Measurements from ENCODE around the gene PPM1H.
"Not testable (repeated sequence)": the region's sequence is repeated elsewhere in the genome, so short reads cannot be mapped to it uniquely, and the experiment has no call there.

PPM1H gene

GRCh38 chr12:62903151-62903550, 31.8 kb downstream of the PPM1H start:
- no peak for DNase-seq

DNA sequence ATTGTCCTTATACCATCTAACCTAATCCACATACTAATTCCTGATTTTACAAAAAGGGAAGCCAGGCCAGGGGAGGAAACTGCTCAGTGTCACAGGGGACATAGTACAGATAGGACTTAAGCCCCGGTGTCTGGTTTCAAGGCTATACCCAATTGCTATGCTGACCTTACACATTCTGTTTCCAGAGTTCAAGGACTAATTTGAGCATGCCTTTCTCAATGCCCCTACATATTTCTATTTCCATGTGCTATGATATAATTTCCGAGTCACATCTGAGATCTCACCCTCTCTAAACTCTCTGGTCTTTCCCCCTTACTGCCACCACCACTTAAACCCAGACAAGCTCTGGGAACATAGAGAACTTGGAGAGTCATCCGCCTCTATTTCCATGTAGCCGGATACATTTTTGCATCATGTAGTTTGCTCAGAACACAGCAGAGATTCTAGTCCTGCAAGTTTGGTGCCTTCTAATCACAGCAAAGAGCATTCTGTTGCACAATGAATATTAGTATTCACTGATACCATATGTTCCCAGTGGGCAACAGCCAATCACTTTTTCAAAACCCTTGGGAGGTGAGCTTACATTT, 34.2 kb downstream of the PPM1H start:
- DNase-seq: no peak

DNA sequence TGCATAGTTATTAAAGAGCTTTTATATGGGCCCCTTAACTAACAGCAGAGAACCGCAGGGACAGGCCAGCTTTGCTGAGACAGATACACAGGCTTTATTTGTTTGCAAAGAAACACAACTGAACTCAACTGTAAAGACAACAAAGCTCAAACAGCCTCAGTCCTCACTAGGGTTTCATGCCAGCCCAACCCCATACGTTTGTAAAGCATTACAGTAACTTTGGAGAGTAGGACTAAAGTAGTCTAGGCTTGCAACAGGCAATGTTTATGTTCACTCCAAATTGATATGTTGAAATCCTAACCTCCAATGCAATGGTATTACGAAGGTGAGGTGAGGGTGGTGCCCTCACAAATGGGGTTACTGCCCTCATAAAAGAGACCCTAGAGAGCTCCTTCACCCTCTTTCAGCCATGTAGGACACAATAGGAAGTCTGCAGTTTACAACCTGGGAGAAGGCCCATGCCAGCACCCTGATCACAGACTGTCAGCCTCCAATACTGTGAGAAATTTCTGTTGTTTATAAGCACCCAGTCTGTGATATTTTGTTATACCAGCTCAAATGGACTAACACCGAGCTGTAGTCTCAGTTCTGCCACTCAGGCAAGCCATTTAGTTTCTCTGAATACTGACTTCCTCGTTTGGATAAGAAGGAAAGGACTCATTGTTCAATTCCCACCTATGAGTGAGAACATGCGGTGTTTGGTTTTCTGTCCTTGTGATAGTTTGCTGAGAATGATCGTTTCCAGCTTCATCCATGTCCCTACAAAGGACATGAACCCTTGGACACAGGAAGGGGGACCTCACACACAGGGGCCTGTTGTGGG, 35.2 kb downstream of the PPM1H start:
- DNase-seq: no peak

DNA sequence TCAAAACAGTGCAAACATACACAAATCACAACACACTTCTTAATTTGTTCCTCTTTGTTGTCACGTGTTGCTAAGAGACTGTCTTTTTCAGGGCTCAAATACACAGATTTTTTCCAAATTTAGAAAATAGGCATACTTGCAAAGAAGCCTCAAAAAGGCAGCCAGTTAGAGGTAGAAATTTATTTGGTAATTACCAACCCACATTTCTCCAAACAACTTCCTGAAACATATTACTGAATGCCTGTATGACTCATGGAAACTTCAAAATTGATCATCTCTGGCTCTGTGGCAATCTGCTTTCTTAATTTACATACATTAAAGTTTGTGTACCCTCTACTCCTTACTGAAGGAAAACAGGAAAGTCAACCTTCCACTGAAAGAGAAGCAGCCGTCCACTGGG, 36.4 kb downstream of the PPM1H start:
- DNase-seq: no peak

- DNase-seq: no peak
These were observed 39.5 kb downstream of the PPM1H start for GRCh38 chr12:62895351-62895877.

DNA sequence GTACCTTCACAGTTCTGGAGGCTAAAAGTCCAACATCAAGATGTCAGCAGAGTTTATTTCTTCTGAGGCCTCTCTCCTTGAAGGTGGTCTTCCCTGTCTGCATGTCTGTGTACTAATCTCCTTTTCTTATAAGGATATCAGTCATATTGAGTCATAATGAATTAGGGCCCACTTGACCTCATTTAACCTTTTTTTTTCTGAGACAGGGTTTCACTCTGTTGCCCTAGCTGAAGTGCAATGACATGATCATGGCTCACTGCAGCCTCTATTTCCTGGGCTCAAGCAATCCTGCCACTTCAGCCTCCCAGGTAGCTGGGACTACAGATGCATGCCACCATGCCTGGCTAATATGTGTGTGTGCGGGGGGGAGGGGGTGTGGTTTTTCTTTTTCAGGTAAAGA, 41.7 kb downstream of the PPM1H start:
- DNase-seq: no peak

- DNase-seq: no peak
These were observed 43.0 kb downstream of the PPM1H start for GRCh38 chr12:62891805-62892549.

- DNase-seq: no peak
These were observed 46.4 kb downstream of the PPM1H start for GRCh38 chr12:62888454-62889110.

DNA sequence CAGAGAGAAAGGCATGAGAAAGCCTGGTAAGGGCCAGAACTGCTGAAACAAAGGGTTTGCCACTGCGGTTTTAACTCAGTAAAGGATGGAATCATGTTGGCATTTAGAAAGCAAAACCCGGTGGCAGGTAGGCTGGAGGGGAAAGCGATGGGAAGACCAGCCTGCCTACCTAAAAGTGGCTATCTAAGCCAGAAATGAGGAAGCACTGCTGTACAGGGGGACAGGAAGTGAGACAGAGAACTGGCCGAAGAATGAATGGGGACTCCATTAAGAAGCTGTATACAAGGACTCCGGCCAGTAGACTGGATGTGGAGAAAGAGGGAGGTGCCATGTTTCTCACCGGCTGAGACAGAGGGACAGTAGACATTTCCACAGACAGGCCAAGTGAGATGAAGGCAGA, 48.2 kb downstream of the PPM1H start:
- DNase-seq: no peak

DNA sequence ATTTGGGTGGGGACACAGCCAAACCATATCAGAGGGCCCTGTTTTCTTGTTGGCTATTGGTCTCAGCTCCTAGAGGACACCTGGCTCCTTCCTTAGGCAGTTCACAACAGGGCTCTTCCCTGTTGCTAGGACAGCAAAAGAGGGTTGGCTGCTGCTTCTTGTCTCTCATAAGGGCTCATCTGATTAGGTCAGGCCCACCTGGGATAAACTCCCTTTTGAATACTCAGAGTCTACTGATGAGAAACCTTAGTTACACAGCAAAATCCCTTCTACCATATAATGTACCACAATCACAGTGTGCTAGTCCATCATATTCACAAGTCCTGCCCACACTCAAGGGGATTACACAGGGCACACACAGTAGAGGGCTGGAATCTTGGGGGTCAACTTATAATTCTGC, 49.7 kb downstream of the PPM1H start:
- DNase-seq: no peak

DNA sequence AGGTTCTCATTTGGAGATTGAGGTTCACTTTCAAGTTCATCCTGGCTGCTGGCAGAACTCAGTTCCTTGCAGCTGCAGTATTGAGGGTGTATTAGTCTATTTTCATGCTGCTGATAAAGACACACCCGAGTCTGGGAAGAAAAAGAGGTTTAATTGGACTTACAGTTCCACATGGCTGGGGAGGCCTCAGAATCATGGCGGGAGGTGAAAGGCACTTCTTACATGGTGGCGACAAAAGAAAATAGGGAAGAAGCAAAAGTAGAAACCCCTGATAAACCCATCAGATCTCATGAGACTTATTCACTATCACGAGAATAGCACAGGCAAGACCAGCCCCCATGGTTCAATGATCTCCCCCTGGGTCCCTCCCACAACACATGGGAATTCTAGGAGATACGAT, 50.1 kb downstream of the PPM1H start:
- DNase-seq: not testable (repeated sequence)

- no peak for DNase-seq
These were observed 52.3 kb downstream of the PPM1H start for GRCh38 chr12:62882696-62883095.

- no peak for DNase-seq
These were observed 52.8 kb downstream of the PPM1H start for GRCh38 chr12:62882140-62882539.

DNA sequence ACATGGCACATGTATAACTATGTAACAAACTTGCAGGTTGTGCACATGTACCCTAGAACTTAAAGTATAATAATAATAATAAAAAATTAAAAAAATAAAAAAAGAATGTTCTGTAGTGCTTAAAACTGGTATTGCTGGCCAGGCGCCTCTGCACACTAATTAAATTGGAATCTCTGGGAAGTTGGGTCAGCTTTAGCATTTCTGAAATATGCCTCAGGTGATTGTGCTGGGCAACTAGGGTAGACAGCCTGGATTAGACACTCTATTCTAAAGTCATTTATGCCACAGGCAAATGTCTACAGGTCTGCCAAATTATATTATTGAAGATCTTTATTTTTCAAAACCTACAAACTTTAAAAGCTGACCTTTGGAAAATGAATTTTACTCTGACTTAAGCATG, 55.3 kb downstream of the PPM1H start:
- no peak for DNase-seq

DNA sequence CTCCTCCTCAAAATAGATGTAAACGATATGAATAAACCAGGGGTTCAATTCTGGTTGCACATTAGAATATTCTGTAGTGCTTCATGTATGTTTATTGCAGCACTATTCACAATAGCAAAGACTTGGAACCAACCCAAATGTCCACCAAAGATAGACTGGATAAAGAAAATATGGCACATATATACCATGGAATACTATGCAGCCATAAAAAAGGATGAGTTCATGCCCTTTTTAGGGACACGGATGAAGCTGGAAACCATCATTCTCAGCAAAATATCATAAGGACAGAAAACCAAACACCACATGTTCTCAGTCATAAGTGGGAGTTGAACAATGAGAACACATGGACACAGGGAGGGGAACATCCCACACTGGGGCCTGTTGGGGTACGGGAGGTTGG, 55.7 kb downstream of the PPM1H start:
- DNase-seq: not testable (repeated sequence)

DNA sequence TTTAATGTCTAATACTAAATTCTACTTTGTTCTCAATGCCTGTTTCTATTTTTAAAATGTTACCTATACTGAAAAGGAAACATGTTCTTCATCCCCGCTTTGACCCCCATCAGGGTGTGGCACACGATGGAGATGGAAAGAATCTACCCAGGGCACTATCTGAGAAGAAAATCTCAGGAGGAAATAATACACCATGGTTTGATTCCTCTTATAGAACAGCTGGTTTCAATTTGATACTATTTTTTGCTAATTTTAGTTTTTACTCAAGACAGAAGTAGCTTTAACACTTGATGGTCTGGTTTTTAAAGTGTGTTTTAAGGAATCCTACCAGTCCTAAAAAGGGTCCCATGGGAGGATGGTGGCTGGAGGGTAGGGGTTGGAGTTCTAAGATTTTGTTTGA, 56.7 kb downstream of the PPM1H start:
- no peak for DNase-seq

DNA sequence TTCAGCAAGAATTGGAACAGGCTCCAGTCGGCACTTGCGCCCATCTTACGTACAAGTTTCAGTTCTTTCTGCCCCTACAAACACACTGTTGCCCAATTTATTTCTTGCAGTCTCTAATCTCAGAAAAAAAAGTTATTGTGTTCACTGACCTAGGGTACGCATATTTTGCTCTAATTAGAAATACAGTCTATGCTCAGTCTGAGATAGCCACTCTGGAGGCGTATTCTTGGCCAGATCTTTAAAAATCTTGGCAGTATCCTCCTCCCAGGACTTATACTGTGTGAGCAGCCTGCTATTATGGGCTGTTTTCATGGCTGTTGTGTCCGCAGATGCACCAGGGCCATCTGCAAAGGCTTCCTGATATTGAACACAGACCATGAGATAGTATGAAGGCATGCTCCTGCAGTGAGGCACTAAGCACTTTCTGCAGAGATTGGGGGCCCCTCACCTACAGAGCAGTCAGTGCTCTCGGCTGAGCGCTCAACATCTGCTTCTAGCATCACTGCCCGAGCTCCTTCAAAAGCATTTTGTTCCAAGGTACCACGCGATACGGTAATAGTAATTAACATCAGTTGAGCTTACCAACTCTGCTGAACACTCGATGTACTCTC, 57.9 kb downstream of the PPM1H start:
- no peak for DNase-seq

- no peak for DNase-seq
These were observed 61.0 kb downstream of the PPM1H start for GRCh38 chr12:62873826-62874448.

GRCh38 chr12:62873116-62873825, 61.7 kb downstream of the PPM1H start:
- no peak for DNase-seq

- DNase-seq: no peak
These were observed 66.1 kb downstream of the PPM1H start for GRCh38 chr12:62868820-62869219.

- no peak for DNase-seq
These were observed 68.4 kb downstream of the PPM1H start for GRCh38 chr12:62866451-62867082.

Data from CD4-positive, alpha-beta T cell treated with Interleukin-12 subunit alpha and Interleukin-12 subunit beta, for 1 hour (primary cell).